ENCODE results near the gene SUSD6. TPM values are rescaled to one million over a fixed set of nuclear protein-coding genes. Genes with fewer than 3 reads are reported as not detected.

Gene SUSD6
- polyA plus RNA-seq, 1 of the 3 experiments (the other 2 are of a cell fraction), result 8.5 TPM

- no peak overlapping the region for H3K4me3 ChIP-seq (ENCODE audit: low read depth in 2 of 2, low read length in 1 of 2)
- H4K20me1 ChIP-seq (ENCODE audit: insufficient read depth), result no peaks in the 10 kb centered on the region
- H3K9me2 ChIP-seq, result no peaks in the 10 kb centered on the region
- H3K27me3 ChIP-seq (ENCODE audit: insufficient read depth), result no peaks in the 10 kb centered on the region
- H3K27ac ChIP-seq (ENCODE audit: low read depth in 2 of 2, low read length in 1 of 2), result no peak overlapping the region
- 56% methylated on average over 1 of the region's 1 CpG for WGBS (ENCODE audit: low lambda C conversion rate)
- peaks cover 13% of the 10 kb centered on the region for H3F3A ChIP-seq (replicated peaks; ENCODE audit: insufficient read depth)
- peaks cover 10% of the 10 kb centered on the region; the same call in 1 of the 2 replicates for H3K79me2 ChIP-seq (ENCODE audit: insufficient read depth)
- H3K9ac ChIP-seq, result no peak overlapping the region
- H3K4me2 ChIP-seq, result no peak overlapping the region
- no peak for DNase-seq
- TF ChIP-seq TAF1 (IDR thresholded peaks at IDR 0.05; ENCODE audit: borderline replicate concordance, low read depth, low read length) (no peak), FOXJ3 (CRISPR knock-in tag; IDR thresholded peaks at IDR 0.05) (no peak)
- H3K36me3 ChIP-seq (replicated peaks in 1 of 2; ENCODE audit: control insufficient read depth in 1 of 2, insufficient read depth in 2 of 2, low read length in 1 of 2), result no peaks in the 10 kb centered on the region
- POLR2A ChIA-PET, result no interaction called here
- CTCF ChIA-PET, result interaction anchor here (0.9 kb wide), 1 partner anchor 65 kb away, joined by 3 read pairs; no protein-coding TSS in a partner anchor
- no peak overlapping the region for H2AFZ ChIP-seq (ENCODE audit: low read depth)
- no peaks in the 10 kb centered on the region for H3K9me3 ChIP-seq
- peaks cover 15 to 17% of the 10 kb centered on the region in 2 experiments for H3K4me1 ChIP-seq (ENCODE audit: control insufficient read depth in 1 of 2, insufficient read depth in 2 of 2, low read depth in 1 of 2, low read length in 1 of 2)
Measured at GRCh38 chr14:69670093-69670492, 58.7 kb downstream of the SUSD6 start.

- Histone ChIP-seq H3F3A (replicated peaks; ENCODE audit: insufficient read depth) (peaks cover 8% of the 10 kb centered on the region), H3K27me3 (ENCODE audit: insufficient read depth) (no peaks in the 10 kb centered on the region), H3K4me1 (ENCODE audit: control insufficient read depth in 1 of 2, insufficient read depth in 2 of 2, low read depth in 1 of 2, low read length in 1 of 2) (peaks cover 6 to 9% of the 10 kb centered on the region in 2 experiments; a peak in 3 of 4 replicates), H3K4me2 (no peak overlapping the region), H3K9me3 (no peaks in the 10 kb centered on the region), H3K9ac (no peak overlapping the region), H2AFZ (ENCODE audit: low read depth) (no peak overlapping the region), H3K27ac (ENCODE audit: low read depth in 2 of 2, low read length in 1 of 2) (no peak overlapping the region), H3K36me3 (replicated peaks in 1 of 2; ENCODE audit: control insufficient read depth in 1 of 2, insufficient read depth in 2 of 2, low read length in 1 of 2) (no peaks in the 10 kb centered on the region), H3K4me3 (ENCODE audit: low read depth in 2 of 2, low read length in 1 of 2) (no peak overlapping the region), H4K20me1 (ENCODE audit: insufficient read depth) (no peaks in the 10 kb centered on the region), H3K9me2 (no peaks in the 10 kb centered on the region), H3K79me2 (ENCODE audit: insufficient read depth) (peaks cover 10% of the 10 kb centered on the region; the same call in 1 of the 2 replicates)
- no peak for DNase-seq
- WGBS (ENCODE audit: low lambda C conversion rate), result 91% methylated on average over 8 of the region's 8 CpGs
- ChIA-PET CTCF (interaction anchor here (1.0 kb wide), 1 partner anchor 72 kb away, joined by 3 read pairs; no protein-coding TSS in a partner anchor), POLR2A (no interaction called here)
- TF ChIP-seq PBX3 (IDR thresholded peaks at IDR 0.05) (no peak), MAX (IDR thresholded peaks at IDR 0.05; ENCODE audit: low read depth) (no peak), REST (IDR thresholded peaks at IDR 0.05; ENCODE audit: low read depth, low read length) (no peak), GATA2 (CRISPR knock-in tag; IDR thresholded peaks at IDR 0.05) (no peak), CTCF (IDR thresholded peaks at IDR 0.05) (no peak), EZH2phosphoT487 (IDR thresholded peaks at IDR 0.05; ENCODE audit: borderline replicate concordance, low read depth) (no peak), ELF1 (IDR thresholded peaks at IDR 0.05) (no peak), ZBTB33 (IDR thresholded peaks at IDR 0.05; ENCODE audit: borderline replicate concordance, low read depth) (no peak), RCOR1 (IDR thresholded peaks at IDR 0.05; ENCODE audit: low read length) (no peak)
Measured at GRCh38 chr14:69671365-69672030, 60.1 kb downstream of the SUSD6 start.
